Endothelial cell of umbilical vein (primary cell): ENCODE data around the gene IL18.

Source experiments
- MYC ChIP-seq: IDR thresholded peaks from one replicate; pipeline ENCODE4 v1.6.1; 2011; ENCODE audit warnings: mild to moderate bottlenecking, low read depth, low read length
- TF ChIP-seq, protein P1 (sequence below), 2 donors: IDR thresholded peaks; 1 replicate in 1 of 2; 2 replicates in 1 of 2; pipeline ENCODE4 v1.5.1; 2011; ENCODE audit warnings: low read length in 2 of 2, mild to moderate bottlenecking in 2 of 2, moderate library complexity in 2 of 2, control low read depth in 1 of 2, inconsistent platforms in 1 of 2, low read depth in 1 of 2; ENCODE audit not compliant: insufficient read depth in 1 of 2; ENCODE audit errors: extremely low read depth in 1 of 2

DNA sequence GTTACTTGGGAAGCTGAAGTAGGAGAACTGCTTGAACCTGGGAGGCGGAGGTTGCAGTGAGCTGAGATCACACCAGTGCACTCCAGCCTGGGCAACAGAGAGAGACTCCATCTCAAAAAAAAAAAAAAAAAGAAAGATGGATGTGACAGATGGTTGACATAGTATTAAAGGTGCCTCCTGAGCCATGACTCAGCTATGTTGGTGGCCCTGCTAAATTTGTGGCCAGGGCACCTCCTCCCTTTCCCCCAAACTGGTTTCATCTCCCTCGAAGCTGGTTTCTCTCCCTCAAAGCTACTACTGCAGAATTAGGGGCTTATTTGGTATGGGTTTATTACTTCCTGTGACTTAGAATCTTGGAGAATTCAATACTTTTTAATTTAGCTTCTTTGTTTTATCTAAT is 45.7 kb downstream of the IL18 start:
- TF ChIP-seq MYC, result no peak
- TF ChIP-seq, protein P1, sequence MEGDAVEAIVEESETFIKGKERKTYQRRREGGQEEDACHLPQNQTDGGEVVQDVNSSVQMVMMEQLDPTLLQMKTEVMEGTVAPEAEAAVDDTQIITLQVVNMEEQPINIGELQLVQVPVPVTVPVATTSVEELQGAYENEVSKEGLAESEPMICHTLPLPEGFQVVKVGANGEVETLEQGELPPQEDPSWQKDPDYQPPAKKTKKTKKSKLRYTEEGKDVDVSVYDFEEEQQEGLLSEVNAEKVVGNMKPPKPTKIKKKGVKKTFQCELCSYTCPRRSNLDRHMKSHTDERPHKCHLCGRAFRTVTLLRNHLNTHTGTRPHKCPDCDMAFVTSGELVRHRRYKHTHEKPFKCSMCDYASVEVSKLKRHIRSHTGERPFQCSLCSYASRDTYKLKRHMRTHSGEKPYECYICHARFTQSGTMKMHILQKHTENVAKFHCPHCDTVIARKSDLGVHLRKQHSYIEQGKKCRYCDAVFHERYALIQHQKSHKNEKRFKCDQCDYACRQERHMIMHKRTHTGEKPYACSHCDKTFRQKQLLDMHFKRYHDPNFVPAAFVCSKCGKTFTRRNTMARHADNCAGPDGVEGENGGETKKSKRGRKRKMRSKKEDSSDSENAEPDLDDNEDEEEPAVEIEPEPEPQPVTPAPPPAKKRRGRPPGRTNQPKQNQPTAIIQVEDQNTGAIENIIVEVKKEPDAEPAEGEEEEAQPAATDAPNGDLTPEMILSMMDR (IDR thresholded peaks at IDR 0.05; ENCODE audit: extremely low read depth in 1 of 2, insufficient read depth in 1 of 2, low read depth in 1 of 2, low read length in 2 of 2), result no peak
